NCI-H1048 (cell line): ENCODE measurements around the gene CSGALNACT2.
"Not testable (repeated sequence)": the region's sequence is repeated elsewhere in the genome, so short reads cannot be mapped to it uniquely, and the experiment has no call there.

ENCODE experiments used
- DNase-seq: peaks from one replicate; lab custom pipeline; 2025; lab: John Stamatoyannopoulos, UW

The CSGALNACT2 gene

DNA sequence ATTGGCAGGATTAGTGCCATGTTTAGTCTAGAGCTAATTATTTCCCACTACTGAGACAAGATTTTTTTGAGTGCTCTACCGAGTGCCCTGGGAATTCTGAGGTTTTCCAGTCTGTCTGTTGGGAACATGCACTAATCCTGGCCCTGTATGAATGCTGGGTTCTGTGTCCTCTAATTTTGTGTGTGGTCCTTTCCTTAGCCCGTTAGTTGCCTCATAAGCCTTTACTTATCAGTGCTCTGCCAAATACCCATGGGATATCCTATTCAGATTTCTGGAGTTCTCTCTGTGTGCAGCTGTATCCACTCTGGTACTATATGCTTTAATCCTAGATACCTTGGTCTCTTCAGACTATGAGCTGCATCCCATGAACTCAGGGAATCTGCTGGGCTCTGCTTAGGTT is 13.1 kb downstream of the CSGALNACT2 start:
- no peak for DNase-seq

DNA sequence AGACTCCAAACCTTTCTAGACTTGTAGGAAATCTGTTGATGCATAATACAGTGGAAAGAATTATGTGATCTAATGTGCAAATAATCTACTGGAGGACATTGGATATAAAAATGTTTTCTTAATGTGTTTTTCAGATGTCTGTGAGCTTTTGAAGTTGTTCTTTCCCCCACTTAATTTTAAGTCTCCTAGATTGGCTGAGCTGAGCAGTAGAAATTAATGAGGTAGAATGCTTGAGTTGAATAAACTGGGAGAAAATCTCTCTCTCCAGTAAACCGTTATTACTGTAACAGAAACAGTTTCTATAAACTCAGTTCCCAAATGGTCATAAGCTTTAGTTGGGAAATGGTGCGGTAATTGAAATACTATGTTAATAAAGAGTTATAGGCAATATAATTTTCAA is 15.7 kb downstream of the CSGALNACT2 start:
- no peak for DNase-seq

DNA sequence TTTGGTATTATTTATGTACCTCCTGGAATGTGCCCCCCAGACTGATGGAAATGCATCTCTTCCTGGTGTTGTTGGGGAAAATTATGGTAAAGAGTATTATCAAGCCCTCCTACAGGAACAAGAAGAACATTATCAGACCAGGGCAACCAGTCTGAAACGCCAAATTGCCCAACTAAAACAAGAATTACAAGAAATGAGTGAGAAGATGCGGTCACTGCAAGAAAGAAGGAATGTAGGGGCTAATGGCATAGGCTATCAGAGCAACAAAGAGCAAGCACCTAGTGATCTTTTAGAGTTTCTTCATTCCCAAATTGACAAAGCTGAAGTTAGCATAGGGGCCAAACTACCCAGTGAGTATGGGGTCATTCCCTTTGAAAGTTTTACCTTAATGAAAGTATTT is 17.0 kb downstream of the CSGALNACT2 start:
- DNase-seq, result no peak

DNA sequence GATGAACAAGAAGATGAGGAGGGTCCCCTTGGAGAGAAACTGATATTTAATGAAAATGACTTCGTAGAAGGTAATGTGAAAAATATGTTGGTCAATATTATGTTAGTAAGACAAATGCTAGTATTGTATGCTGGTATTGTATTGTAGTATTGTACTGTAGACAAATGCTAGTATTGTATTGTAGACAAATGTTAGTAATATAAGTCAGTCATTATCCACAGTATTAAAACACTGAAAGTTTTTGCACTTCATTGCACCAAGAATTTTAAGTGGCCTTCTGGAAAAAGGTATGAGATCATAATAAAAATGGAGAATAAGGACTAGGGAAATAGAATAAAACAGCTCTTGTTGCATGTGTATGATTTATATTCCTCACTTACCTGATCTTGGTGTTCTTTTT is 17.5 kb downstream of the CSGALNACT2 start:
- DNase-seq, result no peak

DNA sequence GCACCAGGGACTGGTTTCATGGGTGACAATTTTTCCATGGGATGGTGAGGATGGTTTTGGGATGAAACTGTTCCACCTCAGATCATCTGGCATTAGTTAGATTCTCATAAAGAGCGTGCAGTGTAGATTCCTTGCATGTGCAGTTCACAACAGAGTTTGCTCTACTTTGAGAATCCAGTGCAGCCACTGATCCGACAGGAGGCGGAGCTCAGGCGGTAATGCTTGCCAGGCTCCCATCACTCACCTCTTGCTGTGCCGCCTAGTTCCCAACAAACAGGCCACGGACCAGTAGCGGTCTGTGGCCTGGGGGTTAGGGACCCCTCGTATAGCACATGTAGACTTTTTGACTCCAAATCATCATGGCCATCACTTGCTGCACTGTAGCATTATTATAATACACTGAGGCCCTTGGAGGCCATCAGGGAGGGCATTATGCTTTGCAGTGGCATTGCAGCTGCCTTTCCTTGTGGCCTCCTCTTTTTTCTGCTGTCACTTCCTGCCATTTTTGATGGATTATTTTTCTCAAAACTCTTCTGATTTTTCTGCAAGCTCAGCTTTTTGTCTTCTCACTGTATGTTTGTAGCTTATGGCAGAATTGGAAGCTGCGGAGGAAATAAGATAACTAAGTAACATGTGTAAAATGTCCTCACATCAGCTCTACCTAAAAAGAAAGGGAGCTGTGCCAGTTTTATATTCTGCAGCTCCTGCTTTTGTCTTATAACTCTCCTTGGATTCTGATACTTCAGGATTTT is 18.5 kb downstream of the CSGALNACT2 start:
- DNase-seq, result no peak

DNA sequence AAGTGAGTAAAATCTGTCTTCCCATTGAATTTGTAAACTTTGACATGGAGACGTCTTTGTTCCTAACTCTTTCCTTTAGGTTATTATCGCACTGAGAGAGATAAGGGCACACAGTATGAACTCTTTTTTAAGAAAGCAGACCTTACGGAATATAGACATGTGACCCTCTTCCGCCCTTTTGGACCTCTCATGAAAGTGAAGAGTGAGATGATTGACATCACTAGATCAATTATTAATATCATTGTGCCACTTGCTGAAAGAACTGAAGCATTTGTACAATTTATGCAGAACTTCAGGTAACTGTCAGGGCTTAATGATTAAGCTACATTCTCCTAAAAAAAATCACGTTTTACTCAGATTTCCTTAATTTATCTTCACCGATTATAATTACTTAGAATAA is 20.4 kb downstream of the CSGALNACT2 start:
- no peak for DNase-seq

DNA sequence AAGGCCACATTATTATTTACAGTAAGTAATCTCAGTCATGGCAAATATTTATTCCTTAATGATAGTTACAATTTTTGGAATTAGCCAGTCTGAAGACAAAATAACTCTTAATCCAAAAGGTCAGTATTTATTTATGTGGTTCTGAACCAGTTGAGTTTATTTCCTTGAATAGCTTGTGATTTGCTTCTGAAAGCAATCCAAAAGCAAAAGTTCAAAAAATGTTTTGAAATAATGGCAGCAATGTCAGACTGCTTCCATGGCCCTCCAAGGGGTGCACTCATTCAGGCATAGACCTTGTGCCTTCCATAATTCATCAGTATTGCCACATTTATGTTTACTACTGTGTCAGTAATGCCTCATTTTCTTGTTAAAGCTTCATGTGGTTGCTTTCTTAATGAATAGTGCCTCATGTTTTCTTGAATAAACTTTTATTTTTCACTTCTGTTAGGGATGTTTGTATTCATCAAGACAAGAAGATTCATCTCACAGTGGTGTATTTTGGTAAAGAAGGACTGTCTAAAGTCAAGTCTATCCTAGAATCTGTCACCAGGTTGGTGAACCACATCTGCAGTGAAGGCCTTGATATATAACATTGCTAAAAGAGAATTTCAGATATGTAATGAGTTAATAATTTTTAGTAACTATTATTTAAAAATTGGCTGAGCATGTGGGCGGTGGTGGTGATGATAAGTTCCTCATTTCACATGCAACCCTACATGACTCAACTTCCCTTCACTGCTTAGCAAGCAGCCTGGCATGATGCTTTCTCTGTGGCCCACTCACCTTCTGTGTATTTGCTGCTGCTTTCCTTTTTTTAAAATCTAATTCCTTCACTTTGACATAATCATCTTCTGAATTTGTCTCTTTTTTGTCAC is 22.0 kb downstream of the CSGALNACT2 start:
- DNase-seq, result no peak

DNA sequence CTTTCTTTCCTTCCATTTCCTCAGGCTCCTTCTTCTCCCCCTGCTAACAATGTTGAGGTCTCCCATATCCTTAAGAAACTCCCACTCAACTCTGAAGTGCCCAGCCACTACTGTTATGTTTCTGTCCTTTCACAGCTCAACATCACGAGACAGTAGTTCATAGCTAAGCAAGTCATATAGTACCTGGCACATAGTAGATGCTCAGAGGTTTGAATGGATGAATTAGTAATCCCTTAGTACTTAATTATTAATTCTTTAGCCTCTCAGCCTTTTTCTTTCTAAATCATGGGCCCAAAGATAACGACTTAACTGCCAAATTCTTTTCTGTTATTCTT is 22.6 kb downstream of the CSGALNACT2 start:
- DNase-seq, result no peak

DNA sequence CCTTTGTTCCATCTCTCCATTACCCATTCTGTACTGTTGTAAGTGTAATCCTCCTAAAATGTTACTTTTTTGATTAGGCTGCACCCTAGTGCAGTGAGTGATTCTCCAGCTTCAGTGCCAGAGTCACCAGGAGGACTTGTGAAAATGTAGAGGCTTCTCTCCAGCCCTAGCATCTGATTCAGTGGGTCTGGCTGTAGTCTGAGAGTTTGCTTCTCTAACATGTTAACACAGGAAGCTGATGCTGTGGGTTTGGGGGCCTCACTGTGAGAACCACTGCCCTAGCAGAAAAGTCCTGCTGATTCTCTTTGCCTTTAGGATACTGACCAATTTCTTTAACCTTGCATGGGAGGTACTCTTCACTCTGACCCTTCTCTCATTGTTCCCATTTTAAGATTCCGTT is 24.4 kb downstream of the CSGALNACT2 start:
- DNase-seq, result no peak

DNA sequence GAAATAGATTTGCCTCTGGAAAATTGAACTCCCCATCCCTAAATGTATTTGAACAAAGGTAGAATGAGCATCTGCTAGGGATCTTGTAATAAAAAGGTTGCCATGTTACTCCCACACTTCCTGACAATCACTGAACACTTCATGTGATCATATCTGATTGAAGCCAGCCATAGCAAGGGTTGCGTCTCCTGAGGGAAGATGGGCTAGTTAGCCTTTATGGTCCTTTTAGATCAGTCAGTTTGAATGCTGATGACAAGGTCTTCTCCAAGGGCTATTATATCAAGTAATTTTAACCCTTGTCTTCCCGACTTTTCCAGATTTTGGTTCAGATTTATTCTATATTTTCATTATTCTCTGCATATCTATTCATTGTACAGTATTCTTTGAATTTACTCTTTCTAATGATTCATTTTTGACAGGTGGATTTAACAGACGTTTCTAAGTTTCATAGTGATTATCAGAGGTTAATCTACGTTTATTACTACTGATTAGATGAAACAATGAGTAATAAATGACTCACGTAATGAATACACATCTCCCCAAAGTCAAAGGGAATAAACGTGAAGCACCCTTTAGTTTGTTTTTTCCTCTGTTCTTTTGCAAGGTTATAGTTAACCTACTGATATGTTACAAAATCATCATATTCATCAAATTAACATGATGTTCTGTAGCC is 28.1 kb downstream of the CSGALNACT2 start:
- no peak for DNase-seq

DNA sequence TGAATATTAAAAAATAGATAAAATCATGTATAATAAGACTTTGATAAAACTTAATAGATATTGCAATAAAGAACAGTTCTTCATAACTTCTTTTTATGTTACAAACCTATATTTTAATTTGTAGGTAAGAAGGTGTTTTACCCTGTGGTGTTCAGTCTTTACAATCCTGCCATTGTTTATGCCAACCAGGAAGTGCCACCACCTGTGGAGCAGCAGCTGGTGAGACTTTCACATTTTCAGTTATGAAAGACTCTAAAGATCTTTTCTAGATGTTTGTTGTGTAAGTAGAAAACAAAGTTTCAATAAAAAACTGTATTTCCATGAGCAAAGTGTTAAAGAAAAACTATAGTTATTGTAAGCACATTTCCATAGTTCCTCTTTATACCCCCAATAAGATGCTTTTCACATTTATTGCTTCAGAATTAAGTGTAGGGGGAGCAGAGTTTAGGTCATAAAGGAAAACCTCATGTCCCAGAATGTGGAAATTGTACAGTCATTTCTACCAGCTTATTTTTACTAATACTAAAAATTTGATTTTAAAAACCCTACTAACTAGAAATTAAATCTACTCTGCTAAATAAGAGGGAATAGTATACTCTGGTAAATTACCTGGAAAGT is 28.7 kb downstream of the CSGALNACT2 start:
- DNase-seq, result no peak

DNA sequence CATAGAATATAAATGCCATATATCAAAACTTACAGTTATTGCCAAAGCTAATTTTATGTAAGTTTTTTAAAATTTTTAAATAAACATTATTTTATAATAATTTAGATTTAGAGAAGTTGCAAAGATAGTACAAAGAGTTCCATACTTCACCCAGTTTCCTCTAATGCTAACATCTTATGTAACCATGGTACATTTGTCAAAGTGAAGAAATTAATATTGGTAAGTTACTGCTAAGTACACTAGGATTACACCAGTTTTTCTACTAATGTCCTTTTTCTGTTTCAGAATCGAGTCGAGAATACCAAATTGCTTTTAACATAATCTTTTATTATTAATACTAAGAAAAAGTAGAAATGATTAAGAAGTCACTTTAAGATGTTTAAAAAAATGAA is 29.2 kb downstream of the CSGALNACT2 start:
- no peak for DNase-seq

DNA sequence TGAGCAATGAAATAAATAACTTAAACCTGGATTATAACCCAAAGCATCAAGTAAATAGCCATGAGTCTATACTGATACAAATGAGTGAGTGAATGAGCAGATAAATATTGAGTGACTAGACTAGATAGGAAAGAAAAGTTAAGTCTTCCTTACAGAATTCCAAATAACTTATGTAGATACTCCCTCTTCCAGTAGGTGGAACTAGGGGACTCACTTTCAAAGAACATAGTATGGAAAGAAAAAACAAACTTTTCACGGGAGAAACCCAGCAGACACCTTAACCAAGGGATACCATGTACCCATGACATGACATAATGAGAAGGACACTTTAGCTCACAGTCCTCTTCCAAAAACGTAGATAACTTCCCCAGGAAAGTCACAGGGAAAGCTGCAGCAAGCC is 32.2 kb downstream of the CSGALNACT2 start:
- no peak for DNase-seq

DNA sequence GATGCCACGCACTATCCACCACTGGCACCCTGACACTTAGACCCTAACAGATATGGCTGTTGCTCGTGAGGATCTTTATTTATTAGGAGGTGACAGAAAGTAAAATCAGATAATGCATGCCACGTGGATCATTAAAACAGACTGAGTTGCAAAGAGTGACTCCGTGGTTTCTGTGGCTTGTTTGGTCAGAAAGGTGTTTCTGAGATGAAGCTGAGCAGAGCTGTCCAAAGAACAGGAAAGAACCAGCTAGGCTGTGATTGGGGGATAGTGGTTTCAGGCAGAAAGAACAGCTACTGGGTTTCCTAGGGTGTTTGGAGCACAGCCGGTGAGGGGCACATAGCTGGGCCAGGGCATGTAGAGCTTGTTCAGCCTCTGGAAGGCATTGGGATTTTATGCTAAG is 34.4 kb downstream of the CSGALNACT2 start:
- DNase-seq, result no peak

DNA sequence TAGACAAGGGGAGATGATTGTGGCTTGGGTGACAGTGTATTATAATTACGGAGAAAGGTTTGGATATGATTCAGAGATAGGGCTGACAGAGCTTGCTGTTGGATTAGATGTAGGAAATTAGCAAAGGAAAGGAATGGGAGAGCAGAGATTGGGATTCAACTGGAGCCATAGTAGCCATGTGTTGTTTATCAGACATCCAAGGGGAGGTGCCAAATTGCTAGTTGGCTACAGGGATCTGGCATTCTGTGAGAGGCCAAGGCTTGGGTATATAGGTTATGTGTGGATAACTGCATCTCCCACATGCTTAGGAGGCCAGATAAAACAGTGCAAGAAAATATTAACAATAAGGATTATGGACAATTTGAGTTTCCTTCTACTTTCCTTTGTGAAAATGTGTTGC is 34.9 kb downstream of the CSGALNACT2 start:
- no peak for DNase-seq

DNA sequence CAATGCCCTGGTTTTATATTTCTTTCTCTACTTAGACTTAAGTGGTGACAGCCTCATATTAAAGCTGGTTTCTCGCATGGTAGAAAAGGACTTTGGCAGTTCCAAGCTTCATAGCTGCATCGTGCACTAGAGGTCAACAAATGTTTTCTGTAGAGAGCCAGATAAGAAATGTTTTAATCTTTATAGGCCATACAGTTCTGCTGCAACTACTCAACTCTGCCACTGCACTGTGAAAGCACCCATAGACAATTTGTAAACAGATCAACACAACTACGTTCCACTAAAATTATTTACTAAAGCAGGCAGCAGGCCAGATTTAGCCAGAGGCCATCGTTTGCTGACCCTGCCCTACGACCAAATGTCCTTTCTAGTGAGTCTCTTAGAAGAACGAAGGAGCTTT is 36.7 kb downstream of the CSGALNACT2 start:
- no peak for DNase-seq

DNA sequence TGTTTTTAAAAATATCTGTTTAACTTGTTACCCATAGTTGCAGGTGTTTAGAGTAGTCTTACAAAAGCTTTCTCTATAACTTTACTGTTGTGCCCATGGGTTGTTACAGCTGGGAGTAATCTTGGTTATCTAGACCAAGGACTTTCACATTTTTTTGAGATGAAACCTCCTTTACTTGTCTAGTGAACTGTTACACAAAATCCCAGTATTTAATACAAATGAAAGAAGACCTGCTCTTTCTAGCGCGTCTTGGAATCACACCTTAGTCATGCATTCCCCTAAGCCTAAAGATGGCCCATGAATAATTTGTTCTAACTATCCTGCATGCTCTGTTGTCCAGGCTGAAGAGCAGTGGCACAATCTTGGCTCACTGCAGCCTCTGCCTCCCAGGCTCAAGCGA is 38.0 kb downstream of the CSGALNACT2 start:
- DNase-seq, result no peak

DNA sequence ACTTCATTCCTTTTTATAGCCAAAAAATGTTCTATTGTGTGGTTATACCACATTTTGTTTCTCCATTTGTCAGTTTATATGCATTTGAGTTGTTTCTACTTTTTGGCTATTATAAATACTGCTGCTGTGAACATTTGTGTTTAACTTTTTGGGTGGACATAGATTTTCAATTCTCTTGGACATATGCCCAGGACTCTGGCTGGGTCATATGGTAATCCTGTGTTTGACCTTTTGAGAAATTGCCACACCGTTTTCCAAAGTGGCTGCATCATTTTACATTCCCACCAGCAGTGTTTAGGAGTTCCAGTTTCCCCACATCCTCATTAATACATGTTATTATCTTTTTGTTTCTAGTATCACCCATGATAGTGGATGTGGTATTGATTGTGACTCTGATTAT is 39.4 kb downstream of the CSGALNACT2 start:
- DNase-seq, result no peak

DNA sequence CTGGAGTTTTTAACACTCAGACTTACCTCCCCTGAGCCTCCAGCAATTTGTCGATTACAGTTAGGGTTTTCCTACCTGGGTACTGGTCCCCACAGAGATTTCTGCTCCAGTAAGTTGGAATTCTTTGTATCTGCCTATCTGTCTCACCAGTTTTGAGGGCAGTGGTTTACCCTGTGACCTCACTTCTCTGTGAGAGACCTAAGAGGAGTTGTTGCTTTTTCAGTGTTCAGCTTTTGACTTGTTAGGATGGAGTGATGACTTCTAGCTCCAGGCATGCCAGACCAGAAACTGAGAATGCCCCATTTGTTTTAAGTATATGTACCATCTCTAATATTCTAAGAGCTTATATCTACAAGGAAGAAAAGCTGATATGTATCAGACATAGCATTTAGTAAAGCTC is 42.9 kb downstream of the CSGALNACT2 start:
- no peak for DNase-seq

DNA sequence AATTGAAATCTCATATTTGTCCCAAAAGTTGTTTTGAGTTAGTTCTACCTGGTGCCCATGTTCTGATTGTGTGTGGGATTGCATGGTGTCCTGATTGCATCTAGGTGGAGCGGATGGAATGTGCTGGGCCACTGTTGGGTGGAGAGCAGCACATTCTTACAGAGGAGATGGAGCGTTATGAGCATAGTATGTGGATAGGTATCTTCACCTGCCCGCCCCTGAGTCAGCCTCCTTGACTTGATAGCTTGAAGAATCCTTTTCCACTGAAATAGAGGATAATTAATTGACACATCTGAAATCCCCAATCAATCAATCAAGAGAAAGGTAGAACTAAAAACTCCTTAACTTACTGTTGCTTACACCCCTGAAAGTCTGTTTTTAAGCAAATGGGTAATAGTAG is 45.5 kb downstream of the CSGALNACT2 start:
- not testable (repeated sequence) for DNase-seq

DNA sequence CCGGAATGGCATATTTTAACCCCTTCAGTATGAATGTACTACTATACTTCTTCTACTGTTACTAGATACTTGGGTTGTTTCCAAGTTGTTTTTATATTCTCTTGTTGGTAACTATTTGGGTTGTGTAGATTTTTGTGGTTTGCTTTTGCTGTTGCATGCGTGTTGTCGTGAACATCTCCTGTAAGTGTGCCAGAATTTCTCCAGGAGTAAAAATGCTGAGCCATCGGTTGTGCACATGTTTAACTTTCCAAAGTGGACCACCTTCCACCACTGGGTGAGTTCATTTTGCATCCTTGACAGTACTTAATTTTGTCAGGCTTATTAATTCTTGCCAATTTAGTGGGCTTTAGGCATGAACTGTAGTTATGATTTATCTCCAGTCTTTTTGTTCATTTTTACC is 47.9 kb downstream of the CSGALNACT2 start:
- DNase-seq, result no peak

DNA sequence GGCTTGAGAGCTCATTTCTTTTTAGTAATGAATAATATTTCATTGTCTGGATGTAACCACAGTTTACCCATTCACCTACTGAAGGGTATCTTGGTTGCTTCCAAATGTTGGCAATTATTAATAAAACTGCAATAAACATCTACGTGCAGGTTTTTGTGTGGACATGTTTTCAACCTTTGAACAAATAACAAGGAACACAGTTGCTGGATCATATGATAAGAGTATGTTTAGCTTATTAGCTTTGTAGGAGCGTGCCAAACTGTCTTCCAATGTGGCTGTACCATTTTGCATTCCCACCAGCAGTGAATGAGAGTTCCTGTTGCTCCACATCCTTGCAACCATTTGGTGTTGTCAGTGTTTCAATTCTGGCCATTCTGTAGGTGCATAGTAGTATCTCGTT is 49.0 kb downstream of the CSGALNACT2 start:
- DNase-seq, result no peak

DNA sequence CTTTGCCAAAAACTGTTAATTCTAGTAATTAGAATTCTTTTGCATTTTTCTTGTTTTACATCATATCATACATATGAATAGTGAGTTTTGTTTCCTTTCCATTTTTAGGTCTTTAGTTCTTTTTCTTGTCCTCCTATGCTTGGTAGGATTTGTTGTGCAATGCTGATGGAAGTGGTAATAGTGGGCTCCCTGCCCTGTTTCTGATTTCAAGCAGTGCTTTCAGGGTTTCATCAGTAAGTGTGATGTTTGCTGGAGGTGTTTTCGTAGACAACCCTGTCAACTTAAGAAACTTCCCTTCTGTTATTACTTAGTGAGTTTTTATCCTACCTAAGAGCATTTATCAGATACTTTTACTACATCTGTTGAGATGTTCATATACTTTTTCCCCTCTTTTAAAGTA is 50.5 kb downstream of the CSGALNACT2 start:
- DNase-seq, result no peak
